ENCODE results near the gene PRKG2. TPM values are rescaled to one million over a fixed set of nuclear protein-coding genes. Genes with fewer than 3 reads are reported as not detected.

Gene PRKG2
- total RNA-seq, 3 donors from 2014 or later (not counting 1 experiment from before 2014, with no cell fraction given), result 0.09 to 1.2 (median 0.15) TPM

DNA sequence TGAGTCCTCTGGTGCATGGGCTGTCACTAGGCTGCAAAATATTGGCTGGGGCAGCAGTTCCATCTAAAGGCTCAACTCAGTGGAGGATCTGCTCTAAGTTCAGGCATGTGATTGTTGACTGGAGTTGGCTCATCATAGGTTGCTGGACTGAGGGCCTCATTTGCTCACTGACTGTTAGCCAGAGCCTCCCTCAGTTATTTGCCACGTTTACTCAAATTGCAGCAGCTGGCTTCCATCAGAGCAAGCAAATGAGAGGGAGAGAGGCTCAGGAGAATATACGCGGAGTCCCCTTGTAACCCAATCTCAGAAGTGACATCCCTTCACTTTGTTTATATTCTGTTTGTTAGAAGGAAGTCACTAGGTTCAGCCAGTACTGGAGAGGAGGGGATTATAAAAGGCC lies 130.4 kb downstream of the PRKG2 start:
- no peak for TF ChIP-seq CTCF (IDR thresholded peaks at IDR 0.05)
- no peaks in the 10 kb centered on the region for H3K36me3 Mint-ChIP-seq
- DNase-seq, result no peak
- ATAC-seq, result no peak
- no peaks in the 10 kb centered on the region for H3K9me3 Mint-ChIP-seq
- Histone ChIP-seq H3K4me1 (ENCODE audit: control insufficient read depth, insufficient read depth, low read length) (no peaks in the 10 kb centered on the region), H3K27ac (ENCODE audit: low read length) (no peak overlapping the region), H3K27me3 (ENCODE audit: control insufficient read depth, insufficient read depth, low read length) (no peaks in the 10 kb centered on the region), H3K36me3 (ENCODE audit: control insufficient read depth, insufficient read depth, low read length) (no peaks in the 10 kb centered on the region), H3K4me3 (ENCODE audit: low read length) (no peak overlapping the region), H3K9me3 (ENCODE audit: control insufficient read depth, insufficient read depth, low read length) (no peaks in the 10 kb centered on the region)
- H3K4me3 Mint-ChIP-seq, result no peak overlapping the region
- intact Hi-C loops (cut with micrococcal nuclease), result no loop called here
- H3K27me3 Mint-ChIP-seq (ENCODE audit: low read depth in 2 of 2), result peaks cover 0 to 3% of the 10 kb centered on the region in 2 donors
- H3K27ac Mint-ChIP-seq, result no peak overlapping the region
- 71% methylated on average over 1 of the region's 3 CpGs for WGBS (ENCODE audit: insufficient coverage)
- H3K4me1 Mint-ChIP-seq, result no peaks in the 10 kb centered on the region

DNA sequence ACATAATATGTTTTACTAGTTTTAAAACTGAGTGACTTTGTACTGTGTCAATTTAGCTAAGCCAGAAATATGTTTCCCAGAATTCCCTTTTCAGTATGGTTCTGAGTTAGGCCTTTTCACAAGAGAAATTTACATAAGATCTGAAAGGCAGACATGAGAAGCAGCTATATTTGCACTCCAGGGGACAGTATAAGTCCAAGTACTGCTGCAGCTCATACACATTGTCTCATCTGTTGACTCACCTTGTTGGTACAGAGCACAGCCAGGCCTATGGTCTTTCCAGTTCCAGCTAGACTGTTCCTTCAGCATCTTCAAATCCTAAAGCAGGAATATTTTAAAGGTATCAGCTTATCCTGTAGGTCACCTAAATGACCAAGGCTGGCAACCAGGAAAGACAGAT lies 131.0 kb downstream of the PRKG2 start:
- H3K36me3 Mint-ChIP-seq, result no peaks in the 10 kb centered on the region
- Histone ChIP-seq H3K4me1 (ENCODE audit: control insufficient read depth, insufficient read depth, low read length) (no peaks in the 10 kb centered on the region), H3K27ac (ENCODE audit: low read length) (no peak overlapping the region), H3K4me3 (ENCODE audit: low read length) (no peak overlapping the region), H3K9me3 (ENCODE audit: control insufficient read depth, insufficient read depth, low read length) (no peaks in the 10 kb centered on the region), H3K36me3 (ENCODE audit: control insufficient read depth, insufficient read depth, low read length) (no peaks in the 10 kb centered on the region), H3K27me3 (ENCODE audit: control insufficient read depth, insufficient read depth, low read length) (no peaks in the 10 kb centered on the region)
- peak in 1 of 2 donors; percentile 7 for DNase-seq
- TF ChIP-seq CTCF (IDR thresholded peaks at IDR 0.05), result no peak
- H3K4me3 Mint-ChIP-seq, result no peak overlapping the region
- no peak overlapping the region for H3K27ac Mint-ChIP-seq
- ATAC-seq, result no peak
- H3K9me3 Mint-ChIP-seq, result no peaks in the 10 kb centered on the region
- peaks cover 0 to 3% of the 10 kb centered on the region in 2 donors for H3K27me3 Mint-ChIP-seq (ENCODE audit: low read depth in 2 of 2)
- H3K4me1 Mint-ChIP-seq, result no peaks in the 10 kb centered on the region
- intact Hi-C loops (cut with micrococcal nuclease), result no loop called here

DNA sequence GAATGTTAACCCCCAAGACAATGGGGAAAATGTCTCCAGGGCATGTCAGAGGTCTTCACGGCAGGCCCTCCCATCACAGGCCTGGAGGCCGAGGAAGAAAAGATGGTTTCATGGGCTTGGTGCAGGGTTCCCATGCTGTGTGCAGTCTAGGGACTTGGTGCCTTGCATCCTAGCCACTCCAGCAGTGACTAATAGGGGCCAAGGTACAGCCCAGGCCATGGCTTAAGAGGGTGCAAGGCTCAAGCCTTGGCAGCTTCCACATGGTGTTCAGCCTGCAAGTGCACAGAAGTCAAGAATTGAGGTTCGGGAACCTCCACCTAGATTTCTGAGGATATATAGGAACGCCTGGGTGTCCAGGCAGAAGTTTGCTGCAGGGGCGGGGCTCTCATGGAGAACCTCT lies 133.9 kb downstream of the PRKG2 start:
- ATAC-seq (no peak), DNase-seq (no peak)
- intact Hi-C loops (cut with micrococcal nuclease), result no loop called here
- Mint-ChIP-seq H3K36me3 (no peaks in the 10 kb centered on the region), H3K27ac (no peak overlapping the region), H3K27me3 (ENCODE audit: low read depth in 2 of 2) (peaks cover 7 to 13% of the 10 kb centered on the region in 2 donors), H3K4me3 (no peak overlapping the region), H3K4me1 (no peaks in the 10 kb centered on the region), H3K9me3 (no peaks in the 10 kb centered on the region)
- Histone ChIP-seq H3K4me1 (ENCODE audit: control insufficient read depth, insufficient read depth, low read length) (no peaks in the 10 kb centered on the region), H3K4me3 (ENCODE audit: low read length) (no peak overlapping the region), H3K9me3 (ENCODE audit: control insufficient read depth, insufficient read depth, low read length) (no peaks in the 10 kb centered on the region), H3K36me3 (ENCODE audit: control insufficient read depth, insufficient read depth, low read length) (no peaks in the 10 kb centered on the region), H3K27ac (ENCODE audit: low read length) (no peak overlapping the region), H3K27me3 (ENCODE audit: control insufficient read depth, insufficient read depth, low read length) (no peaks in the 10 kb centered on the region)
- TF ChIP-seq CTCF (IDR thresholded peaks at IDR 0.05), result no peak
- WGBS (ENCODE audit: insufficient coverage), result 96% methylated on average over 5 of the region's 5 CpGs

- intact Hi-C loops (cut with micrococcal nuclease), result no loop called here
- H3K36me3 Mint-ChIP-seq, result no peaks in the 10 kb centered on the region
- H3K27me3 Mint-ChIP-seq (ENCODE audit: low read depth in 2 of 2), result peaks cover 11 to 12% of the 10 kb centered on the region in 2 donors
- no peaks in the 10 kb centered on the region for H3K4me1 Mint-ChIP-seq
- H3K27ac Mint-ChIP-seq, result no peak overlapping the region
- no peak for TF ChIP-seq CTCF (IDR thresholded peaks at IDR 0.05)
- no peak overlapping the region for H3K4me3 ChIP-seq (ENCODE audit: low read length)
- no peak overlapping the region for H3K27ac ChIP-seq (ENCODE audit: low read length)
- no CpG with 5 or more reads among the region's 2 CpGs for WGBS (ENCODE audit: insufficient coverage)
- no peaks in the 10 kb centered on the region for H3K4me1 ChIP-seq (ENCODE audit: control insufficient read depth, insufficient read depth, low read length)
- H3K36me3 ChIP-seq (ENCODE audit: control insufficient read depth, insufficient read depth, low read length), result no peaks in the 10 kb centered on the region
- no peak overlapping the region for H3K4me3 Mint-ChIP-seq
- no peaks in the 10 kb centered on the region for H3K9me3 Mint-ChIP-seq
- no peaks in the 10 kb centered on the region for H3K27me3 ChIP-seq (ENCODE audit: control insufficient read depth, insufficient read depth, low read length)
- DNase-seq (no peak), ATAC-seq (no peak)
- H3K9me3 ChIP-seq (ENCODE audit: control insufficient read depth, insufficient read depth, low read length), result no peaks in the 10 kb centered on the region
Measured at GRCh38 chr4:81071013-81071412, 144.0 kb downstream of the PRKG2 start.
